Measurements from ENCODE around the gene BMPER.

Gene BMPER

DNA sequence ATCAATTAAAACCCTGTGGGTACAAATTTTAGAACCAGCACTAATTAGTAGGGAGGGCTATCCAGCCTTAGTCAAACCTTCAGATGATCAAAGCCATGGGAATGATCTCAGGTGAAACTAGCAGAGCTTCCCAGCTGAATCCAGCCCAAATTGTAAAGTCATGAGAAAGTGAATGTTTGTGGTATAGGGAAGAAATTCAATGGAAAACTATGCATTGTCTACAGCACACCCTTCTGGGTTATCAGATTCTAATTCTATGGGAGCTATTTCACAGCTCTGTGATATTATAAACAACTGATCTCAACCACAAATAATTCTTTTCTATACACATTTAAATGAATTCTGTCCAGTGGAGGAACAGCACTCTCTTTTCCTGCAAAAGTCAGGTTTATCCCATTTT is 24.6 kb upstream of the BMPER start:
- H3K4me3 ChIP-seq (ENCODE audit: low read depth in 1 of 2, low read length in 2 of 2): no peak overlapping the region
- no peaks in the 10 kb centered on the region for H3K27me3 ChIP-seq (ENCODE audit: control insufficient read depth in 1 of 2, insufficient read depth in 2 of 2, low read length in 2 of 2)
- no peak overlapping the region for H3K9ac ChIP-seq (ENCODE audit: low read length)
- H3K4me1 ChIP-seq (ENCODE audit: insufficient read depth, low read length): no peaks in the 10 kb centered on the region
- no peak overlapping the region for H3K27ac ChIP-seq (ENCODE audit: low read depth, low read length)
- H3K9me3 ChIP-seq (ENCODE audit: low read length): no peaks in the 10 kb centered on the region
- H3K36me3 ChIP-seq (ENCODE audit: insufficient read depth, low read length): no peaks in the 10 kb centered on the region

GRCh38 chr7:33881316-33881715 is 24.0 kb upstream of the BMPER start:
- Histone ChIP-seq H3K4me1 (ENCODE audit: insufficient read depth, low read length) (no peaks in the 10 kb centered on the region), H3K27me3 (ENCODE audit: control insufficient read depth in 1 of 2, insufficient read depth in 2 of 2, low read length in 2 of 2) (no peaks in the 10 kb centered on the region), H3K27ac (ENCODE audit: low read depth, low read length) (no peak overlapping the region), H3K4me3 (ENCODE audit: low read depth in 1 of 2, low read length in 2 of 2) (no peak overlapping the region), H3K36me3 (ENCODE audit: insufficient read depth, low read length) (no peaks in the 10 kb centered on the region), H3K9me3 (ENCODE audit: low read length) (no peaks in the 10 kb centered on the region), H3K9ac (ENCODE audit: low read length) (no peak overlapping the region)

DNA sequence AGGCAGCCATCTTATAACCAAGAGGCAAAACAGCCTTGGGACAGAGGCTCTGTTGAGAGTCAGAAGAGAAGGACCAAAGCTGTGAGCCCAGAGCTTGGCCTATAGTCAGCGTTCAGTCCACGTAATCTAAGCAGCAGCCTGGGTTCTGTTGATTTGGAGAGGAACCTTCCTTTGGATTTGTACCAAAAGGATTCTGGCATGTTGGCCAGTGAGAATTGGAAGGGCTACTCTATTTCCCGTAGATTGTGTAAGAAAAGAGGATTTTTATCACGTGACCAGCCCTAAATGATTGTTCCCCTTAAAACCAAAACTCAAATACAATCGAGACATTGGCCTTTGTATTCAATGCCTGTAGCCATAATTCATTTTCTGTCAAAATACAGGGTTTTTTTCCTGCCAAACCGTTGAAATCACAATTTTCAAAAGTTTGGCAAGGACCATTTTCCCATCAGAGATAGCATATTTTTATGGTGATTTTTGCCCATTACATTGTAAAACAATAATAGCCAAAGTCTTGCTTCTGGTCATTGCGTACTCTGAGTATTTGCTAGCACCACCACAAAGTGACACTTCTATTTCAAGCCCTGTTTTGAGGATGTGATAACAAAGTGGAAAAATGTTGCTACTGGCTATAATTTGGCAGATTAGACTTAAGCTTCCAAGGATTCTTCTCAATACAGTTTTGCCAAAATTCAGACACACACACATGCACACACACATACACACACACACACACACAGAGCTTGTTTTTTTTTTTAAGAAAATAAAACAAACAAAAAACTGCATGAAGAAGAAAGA is 23.1 kb upstream of the BMPER start:
- H3K9me3 ChIP-seq (ENCODE audit: low read length): no peaks in the 10 kb centered on the region
- H3K4me3 ChIP-seq (ENCODE audit: low read depth in 1 of 2, low read length in 2 of 2): no peak overlapping the region
- no peak overlapping the region for H3K27ac ChIP-seq (ENCODE audit: low read depth, low read length)
- no peak overlapping the region for H3K9ac ChIP-seq (ENCODE audit: low read length)
- H3K36me3 ChIP-seq (ENCODE audit: insufficient read depth, low read length): no peaks in the 10 kb centered on the region
- H3K27me3 ChIP-seq (ENCODE audit: control insufficient read depth in 1 of 2, insufficient read depth in 2 of 2, low read length in 2 of 2): no peaks in the 10 kb centered on the region
- no peaks in the 10 kb centered on the region for H3K4me1 ChIP-seq (ENCODE audit: insufficient read depth, low read length)

DNA sequence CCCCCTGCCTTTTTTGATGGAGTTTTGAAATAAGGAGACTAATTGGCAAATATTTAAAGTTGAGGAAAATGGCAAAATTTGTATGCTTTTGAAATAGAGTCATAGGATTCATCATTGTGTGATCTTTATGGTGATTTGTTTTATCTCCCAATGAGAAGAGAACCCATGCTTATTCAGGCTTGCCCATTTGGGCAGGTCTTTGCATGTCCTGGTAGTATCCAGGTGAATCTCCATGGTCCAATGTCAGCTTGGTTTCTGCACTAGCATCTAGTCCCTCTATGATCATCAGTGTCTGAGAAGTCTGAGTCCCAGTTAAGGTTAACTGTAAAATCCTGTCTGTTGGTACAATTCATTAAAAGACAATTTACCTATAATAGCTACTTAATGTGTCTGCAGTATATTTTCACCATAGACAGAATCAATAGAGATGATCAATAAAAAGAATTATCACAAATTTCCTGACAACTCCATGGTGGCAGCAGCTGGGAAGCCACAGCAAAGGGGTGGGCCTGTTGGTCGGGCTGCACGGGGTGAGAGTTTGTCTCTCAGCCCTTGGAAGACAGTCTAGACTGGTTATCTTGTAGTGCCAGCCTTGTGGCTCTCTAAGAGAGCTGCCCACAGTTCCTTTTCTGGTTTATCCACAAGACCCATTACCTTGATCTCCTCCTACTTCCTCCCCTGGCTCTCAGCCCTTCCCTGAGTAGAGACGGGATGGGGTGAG is 22.2 kb upstream of the BMPER start:
- Histone ChIP-seq H3K27me3 (ENCODE audit: control insufficient read depth in 1 of 2, insufficient read depth in 2 of 2, low read length in 2 of 2) (no peaks in the 10 kb centered on the region), H3K4me3 (ENCODE audit: low read depth in 1 of 2, low read length in 2 of 2) (no peak overlapping the region), H3K36me3 (ENCODE audit: insufficient read depth, low read length) (no peaks in the 10 kb centered on the region), H3K27ac (ENCODE audit: low read depth, low read length) (no peak overlapping the region), H3K4me1 (ENCODE audit: insufficient read depth, low read length) (no peaks in the 10 kb centered on the region), H3K9ac (ENCODE audit: low read length) (no peak overlapping the region), H3K9me3 (ENCODE audit: low read length) (no peaks in the 10 kb centered on the region)

- no peaks in the 10 kb centered on the region for H3K9me3 ChIP-seq (ENCODE audit: low read length)
- no peaks in the 10 kb centered on the region for H3K4me1 ChIP-seq (ENCODE audit: insufficient read depth, low read length)
- no peak overlapping the region for H3K27ac ChIP-seq (ENCODE audit: low read depth, low read length)
- H3K27me3 ChIP-seq (ENCODE audit: control insufficient read depth in 1 of 2, insufficient read depth in 2 of 2, low read length in 2 of 2): no peaks in the 10 kb centered on the region
- H3K4me3 ChIP-seq (ENCODE audit: low read depth in 1 of 2, low read length in 2 of 2): no peak overlapping the region
- H3K36me3 ChIP-seq (ENCODE audit: insufficient read depth, low read length): no peaks in the 10 kb centered on the region
- no peak overlapping the region for H3K9ac ChIP-seq (ENCODE audit: low read length)
Measured at GRCh38 chr7:33883671-33883965, 21.7 kb upstream of the BMPER start.

DNA sequence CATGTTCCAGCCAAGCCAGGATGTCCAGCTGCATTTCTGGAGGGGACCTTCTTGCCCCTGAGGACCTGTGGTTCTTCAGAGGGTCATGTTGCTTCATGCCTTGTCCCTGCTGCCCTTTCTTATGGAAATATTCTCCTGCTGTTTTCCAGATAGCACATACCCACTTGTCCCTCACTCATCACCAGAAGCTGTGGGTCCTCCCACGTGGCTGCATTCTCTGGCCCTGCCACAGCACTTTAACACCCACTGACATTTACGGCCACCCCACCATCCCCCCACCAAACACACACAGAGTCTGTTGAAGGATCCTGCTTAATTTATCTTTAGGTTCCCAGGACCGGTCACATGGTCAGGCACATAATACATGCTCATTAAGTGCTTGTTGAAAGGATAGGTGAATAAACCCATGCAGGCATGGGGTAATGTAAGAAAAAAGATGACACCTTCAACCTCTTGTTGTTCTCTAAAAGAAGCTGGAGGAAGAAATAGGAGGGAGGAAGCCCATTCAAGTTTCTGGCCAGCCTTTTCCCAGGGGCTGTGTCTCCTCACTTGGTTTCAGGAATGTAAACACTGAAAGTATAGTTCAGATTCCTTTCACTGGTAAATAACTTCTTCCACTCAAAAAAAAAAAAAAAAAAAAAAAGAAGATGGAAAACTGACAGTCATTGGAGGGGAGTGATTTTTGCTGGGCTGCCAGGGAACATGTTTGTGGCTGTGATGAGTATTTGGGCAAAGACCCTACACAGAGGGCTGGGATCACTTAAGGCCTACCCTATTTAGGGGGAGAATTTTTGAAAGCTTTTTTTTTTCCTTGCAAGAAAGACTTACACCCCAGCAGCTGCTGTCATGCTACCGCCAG is 19.8 kb upstream of the BMPER start:
- H3K36me3 ChIP-seq (ENCODE audit: insufficient read depth, low read length): no peaks in the 10 kb centered on the region
- H3K4me1 ChIP-seq (ENCODE audit: insufficient read depth, low read length): no peaks in the 10 kb centered on the region
- H3K27me3 ChIP-seq (ENCODE audit: control insufficient read depth in 1 of 2, insufficient read depth in 2 of 2, low read length in 2 of 2): no peaks in the 10 kb centered on the region

GRCh38 chr7:33886149-33886623 is 19.2 kb upstream of the BMPER start:
- H3K9ac ChIP-seq (ENCODE audit: low read length): no peak overlapping the region
- H3K4me1 ChIP-seq (ENCODE audit: insufficient read depth, low read length): no peaks in the 10 kb centered on the region
- H3K9me3 ChIP-seq (ENCODE audit: low read length): no peaks in the 10 kb centered on the region
- no peaks in the 10 kb centered on the region for H3K36me3 ChIP-seq (ENCODE audit: insufficient read depth, low read length)
- H3K4me3 ChIP-seq (ENCODE audit: low read depth in 1 of 2, low read length in 2 of 2): no peak overlapping the region
- H3K27me3 ChIP-seq (ENCODE audit: control insufficient read depth in 1 of 2, insufficient read depth in 2 of 2, low read length in 2 of 2): no peaks in the 10 kb centered on the region
- H3K27ac ChIP-seq (ENCODE audit: low read depth, low read length): no peak overlapping the region

More for the DNA sequence above, 19.8 kb upstream of the BMPER start:
- H3K27ac ChIP-seq (ENCODE audit: low read depth, low read length): no peak overlapping the region
- no peaks in the 10 kb centered on the region for H3K9me3 ChIP-seq (ENCODE audit: low read length)
- H3K9ac ChIP-seq (ENCODE audit: low read length): no peak overlapping the region
- no peak overlapping the region for H3K4me3 ChIP-seq (ENCODE audit: low read depth in 1 of 2, low read length in 2 of 2)

GRCh38 chr7:33887266-33887975 is 17.9 kb upstream of the BMPER start:
- Histone ChIP-seq H3K36me3 (ENCODE audit: insufficient read depth, low read length) (no peaks in the 10 kb centered on the region), H3K27me3 (ENCODE audit: control insufficient read depth in 1 of 2, insufficient read depth in 2 of 2, low read length in 2 of 2) (no peaks in the 10 kb centered on the region), H3K9me3 (ENCODE audit: low read length) (no peaks in the 10 kb centered on the region), H3K4me3 (ENCODE audit: low read depth in 1 of 2, low read length in 2 of 2) (no peak overlapping the region), H3K4me1 (ENCODE audit: insufficient read depth, low read length) (no peaks in the 10 kb centered on the region), H3K27ac (ENCODE audit: low read depth, low read length) (no peak overlapping the region), H3K9ac (ENCODE audit: low read length) (no peak overlapping the region)

GRCh38 chr7:33888166-33888565 is 17.2 kb upstream of the BMPER start:
- H3K9me3 ChIP-seq (ENCODE audit: low read length): no peaks in the 10 kb centered on the region
- no peak overlapping the region for H3K4me3 ChIP-seq (ENCODE audit: low read depth in 1 of 2, low read length in 2 of 2)
- H3K27ac ChIP-seq (ENCODE audit: low read depth, low read length): no peak overlapping the region
- H3K27me3 ChIP-seq (ENCODE audit: control insufficient read depth in 1 of 2, insufficient read depth in 2 of 2, low read length in 2 of 2): no peaks in the 10 kb centered on the region
- no peaks in the 10 kb centered on the region for H3K4me1 ChIP-seq (ENCODE audit: insufficient read depth, low read length)
- H3K9ac ChIP-seq (ENCODE audit: low read length): no peak overlapping the region
- no peaks in the 10 kb centered on the region for H3K36me3 ChIP-seq (ENCODE audit: insufficient read depth, low read length)

GRCh38 chr7:33892945-33893344 is 12.4 kb upstream of the BMPER start:
- H3K4me3 ChIP-seq (ENCODE audit: low read depth in 1 of 2, low read length in 2 of 2): no peak overlapping the region
- H3K9me3 ChIP-seq (ENCODE audit: low read length): no peaks in the 10 kb centered on the region
- no peak overlapping the region for H3K9ac ChIP-seq (ENCODE audit: low read length)
- no peaks in the 10 kb centered on the region for H3K36me3 ChIP-seq (ENCODE audit: insufficient read depth, low read length)
- H3K27ac ChIP-seq (ENCODE audit: low read depth, low read length): no peak overlapping the region
- no peaks in the 10 kb centered on the region for H3K27me3 ChIP-seq (ENCODE audit: control insufficient read depth in 1 of 2, insufficient read depth in 2 of 2, low read length in 2 of 2)
- peaks cover 4% of the 10 kb centered on the region for H3K4me1 ChIP-seq (ENCODE audit: insufficient read depth, low read length)

DNA sequence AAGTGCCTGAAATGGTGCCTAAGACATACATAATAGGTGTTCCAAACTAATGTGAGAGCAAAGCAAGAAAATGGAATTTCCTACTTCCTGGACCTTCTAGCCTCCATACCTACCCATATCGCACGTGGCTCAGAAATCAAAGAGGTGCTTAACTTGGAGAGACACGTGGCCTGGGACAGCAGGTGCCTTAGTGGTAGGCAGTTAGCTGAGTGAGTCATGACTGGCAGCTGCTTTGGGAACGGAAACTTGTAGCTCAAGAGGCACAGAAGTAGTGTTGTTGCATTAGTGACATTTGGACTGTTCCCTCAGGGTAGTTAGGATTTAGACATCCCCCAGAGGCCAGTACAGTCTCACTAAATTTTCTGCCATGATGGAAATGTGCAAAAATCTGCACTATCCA is 12.0 kb upstream of the BMPER start:
- Histone ChIP-seq H3K4me3 (ENCODE audit: low read depth in 1 of 2, low read length in 2 of 2) (no peak overlapping the region), H3K9me3 (ENCODE audit: low read length) (no peaks in the 10 kb centered on the region), H3K36me3 (ENCODE audit: insufficient read depth, low read length) (no peaks in the 10 kb centered on the region), H3K9ac (ENCODE audit: low read length) (no peak overlapping the region), H3K27me3 (ENCODE audit: control insufficient read depth in 1 of 2, insufficient read depth in 2 of 2, low read length in 2 of 2) (no peaks in the 10 kb centered on the region), H3K27ac (ENCODE audit: low read depth, low read length) (no peak overlapping the region), H3K4me1 (ENCODE audit: insufficient read depth, low read length) (peaks cover 4% of the 10 kb centered on the region)
